Subcutaneous abdominal adipose tissue (tissue), 5 donors: ENCODE data around the gene NFE2.
A peak's percentile ranks its signal among the peaks of the same experiment; 100 is the strongest.

Experiments
- H3K27ac ChIP-seq: one replicate; pipeline ENCODE4 v1.7.0; 2013; ENCODE audit warnings: low read depth, mild to moderate bottlenecking, inconsistent platforms, low read length, moderate library complexity
- H3K27me3 ChIP-seq, 5 donors: one replicate each; pipeline ENCODE4 v1.7.0; 2013; ENCODE audit warnings: low read length in 5 of 5, inconsistent platforms in 1 of 5; ENCODE audit not compliant: control insufficient read depth in 5 of 5, insufficient read depth in 4 of 5
- H3K36me3 ChIP-seq, 5 donors: one replicate each; pipeline ENCODE4 v1.7.0; 2013; ENCODE audit warnings: low read length in 5 of 5; ENCODE audit not compliant: control insufficient read depth in 5 of 5, insufficient read depth in 5 of 5
- H3K4me1 ChIP-seq, 5 donors: one replicate each; pipeline ENCODE4 v1.7.0; 2013; ENCODE audit warnings: low read length in 5 of 5, mild to moderate bottlenecking in 3 of 5, moderate library complexity in 1 of 5; ENCODE audit not compliant: control insufficient read depth in 5 of 5, insufficient read depth in 5 of 5
- H3K4me3 ChIP-seq, 5 donors: one replicate each; pipeline ENCODE4 v1.7.0; 2013; ENCODE audit warnings: low read length in 5 of 5, low read depth in 1 of 5
- H3K9ac ChIP-seq, 5 donors: one replicate each; pipeline ENCODE4 v1.7.0; 2013; ENCODE audit warnings: low read length in 5 of 5, mild to moderate bottlenecking in 4 of 5, moderate library complexity in 3 of 5
- H3K9me3 ChIP-seq, 5 donors: one replicate each; pipeline ENCODE4 v1.7.0; 2013; ENCODE audit warnings: low read length in 5 of 5; ENCODE audit not compliant: control insufficient read depth in 5 of 5
- donor health status: healthy.
- donor health status: healthy.
- donor health status: healthy.
- donor health status: healthy.
- donor health status: healthy.

Gene NFE2

GRCh38 chr12:54294953-54295566 is 5.8 kb downstream of the NFE2 start:
- Histone ChIP-seq H3K9ac (no peak overlapping the region), H3K36me3 (no peaks in the 10 kb centered on the region), H3K4me1 (peaks cover 0 to 2% (median 0%) of the 10 kb centered on the region in 5 donors), H3K9me3 (no peaks in the 10 kb centered on the region), H3K4me3 (no peak overlapping the region), H3K27me3 (peaks cover 6 to 11% (median 7%) of the 10 kb centered on the region in 5 donors), H3K27ac (no peak overlapping the region)

GRCh38 chr12:54294152-54294952 is 6.5 kb downstream of the NFE2 start:
- Histone ChIP-seq H3K27me3 (peaks cover 3 to 8% (median 4%) of the 10 kb centered on the region in 5 donors), H3K9me3 (no peaks in the 10 kb centered on the region), H3K4me1 (peaks cover 0 to 2% (median 0%) of the 10 kb centered on the region in 5 donors), H3K27ac (no peak overlapping the region), H3K36me3 (no peaks in the 10 kb centered on the region), H3K4me3 (no peak overlapping the region), H3K9ac (no peak overlapping the region)

GRCh38 chr12:54292931-54293241 is 7.9 kb downstream of the NFE2 start:
- no peaks in the 10 kb centered on the region for H3K9me3 ChIP-seq
- H3K27ac ChIP-seq: no peak overlapping the region
- no peak overlapping the region for H3K4me3 ChIP-seq
- peaks cover under 1 to 8% (median 3%) of the 10 kb centered on the region in 5 donors for H3K36me3 ChIP-seq
- H3K27me3 ChIP-seq: peaks cover 0 to 2% (median 0%) of the 10 kb centered on the region in 5 donors
- H3K9ac ChIP-seq: no peak overlapping the region
- H3K4me1 ChIP-seq: peaks cover 0 to 2% (median under 1%) of the 10 kb centered on the region in 5 donors

- Histone ChIP-seq H3K27me3 (no peaks in the 10 kb centered on the region), H3K36me3 (peaks cover 4 to 14% (median 8%) of the 10 kb centered on the region in 5 donors), H3K4me1 (peaks cover 0 to 6% (median 3%) of the 10 kb centered on the region in 5 donors), H3K9ac (no peak overlapping the region), H3K9me3 (no peaks in the 10 kb centered on the region), H3K27ac (no peak overlapping the region), H3K4me3 (no peak overlapping the region)
Measured at GRCh38 chr12:54292083-54292930, 8.5 kb downstream of the NFE2 start.

- no peak overlapping the region for H3K27ac ChIP-seq
- no peaks in the 10 kb centered on the region for H3K27me3 ChIP-seq
- H3K4me3 ChIP-seq: no peak overlapping the region
- peaks cover 2 to 50% (median 43%) of the 10 kb centered on the region in 5 donors for H3K4me1 ChIP-seq
- no peak overlapping the region for H3K9ac ChIP-seq
- peaks cover 37 to 60% (median 47%) of the 10 kb centered on the region in 5 donors for H3K36me3 ChIP-seq
- H3K9me3 ChIP-seq: no peaks in the 10 kb centered on the region
Measured at GRCh38 chr12:54287261-54288157, 13.3 kb downstream of the NFE2 start.

GRCh38 chr12:54286042-54287030 is 14.5 kb downstream of the NFE2 start:
- Histone ChIP-seq H3K4me3 (no peak overlapping the region), H3K27ac (no peak overlapping the region), H3K9me3 (no peaks in the 10 kb centered on the region), H3K27me3 (no peaks in the 10 kb centered on the region), H3K36me3 (peaks cover 43 to 70% (median 55%) of the 10 kb centered on the region in 5 donors), H3K9ac (peak overlapping the region in 1 of 5 donors; percentile 28), H3K4me1 (peaks cover 2 to 61% (median 55%) of the 10 kb centered on the region in 5 donors)

GRCh38 chr12:54285150-54286041 is 15.4 kb downstream of the NFE2 start:
- H3K27ac ChIP-seq: peak overlapping the region; percentile 17

More at GRCh38 chr12:54285150-54286041, 15.4 kb downstream of the NFE2 start:
- no peak overlapping the region for H3K4me3 ChIP-seq
- H3K27me3 ChIP-seq: no peaks in the 10 kb centered on the region
- no peaks in the 10 kb centered on the region for H3K9me3 ChIP-seq
- H3K4me1 ChIP-seq: peaks cover 3 to 65% (median 60%) of the 10 kb centered on the region in 5 donors
- H3K36me3 ChIP-seq: peaks cover 43 to 70% (median 55%) of the 10 kb centered on the region in 5 donors
- peak overlapping the region in 1 of 5 donors; percentile 20 for H3K9ac ChIP-seq
